DLD1 (cell line): Measurements from ENCODE around the gene CD276.

Source experiments
- in situ Hi-C: cut with HindIII; loops from 2 replicates; pipeline ENCODE4 v1.10.0; 2017; ENCODE audit warnings: low sequenced_read_pairs

The CD276 gene

GRCh38 chr15:73740152-73741048, 56.2 kb downstream of the CD276 start:
- in situ Hi-C loops: no loop called here

DNA sequence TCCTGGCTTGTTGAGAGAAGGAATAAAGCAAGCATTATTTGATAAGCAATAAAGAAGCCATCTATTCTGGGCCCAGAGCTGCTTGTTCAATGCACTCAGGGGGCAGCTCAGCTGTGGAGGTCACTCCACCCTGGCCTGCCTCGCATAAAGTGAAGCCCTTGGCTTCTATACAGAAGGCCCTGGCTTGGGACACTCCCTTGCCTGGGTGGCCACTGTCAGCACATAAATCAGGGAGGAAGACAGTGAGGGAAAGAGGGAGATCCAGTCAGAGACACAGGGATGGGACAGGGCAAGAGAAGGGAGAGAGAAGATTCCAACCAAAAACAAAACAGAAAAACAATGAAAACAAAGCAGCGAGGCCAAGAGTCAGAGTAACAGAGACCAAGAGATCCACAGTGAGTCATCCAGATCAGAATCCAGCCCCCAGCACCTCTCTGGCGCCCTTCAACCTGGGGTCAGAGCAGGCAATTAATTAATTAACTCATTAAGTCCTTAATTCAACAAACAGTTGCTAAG, 57.2 kb downstream of the CD276 start:
- in situ Hi-C loops: no loop called here

DNA sequence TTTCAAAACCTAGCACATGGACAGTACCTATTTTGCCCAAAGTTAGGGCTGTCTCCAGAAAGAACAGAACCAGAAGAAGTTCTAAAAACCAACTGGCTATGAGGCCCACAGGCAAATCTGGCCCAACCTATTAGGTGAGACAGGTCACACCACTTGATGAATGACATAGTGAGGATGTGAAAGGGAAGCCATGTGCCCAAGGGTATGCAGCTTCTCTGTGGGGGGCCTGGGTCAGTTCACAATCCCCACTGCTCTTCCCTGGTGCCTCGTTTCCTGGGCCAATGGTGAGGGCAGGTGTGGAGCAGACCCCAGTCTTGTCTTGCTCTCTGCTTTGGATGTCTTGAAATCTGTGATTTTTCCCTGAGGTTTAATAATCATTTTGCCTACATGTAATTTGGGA, 60.1 kb downstream of the CD276 start:
- in situ Hi-C loops: no loop called here

DNA sequence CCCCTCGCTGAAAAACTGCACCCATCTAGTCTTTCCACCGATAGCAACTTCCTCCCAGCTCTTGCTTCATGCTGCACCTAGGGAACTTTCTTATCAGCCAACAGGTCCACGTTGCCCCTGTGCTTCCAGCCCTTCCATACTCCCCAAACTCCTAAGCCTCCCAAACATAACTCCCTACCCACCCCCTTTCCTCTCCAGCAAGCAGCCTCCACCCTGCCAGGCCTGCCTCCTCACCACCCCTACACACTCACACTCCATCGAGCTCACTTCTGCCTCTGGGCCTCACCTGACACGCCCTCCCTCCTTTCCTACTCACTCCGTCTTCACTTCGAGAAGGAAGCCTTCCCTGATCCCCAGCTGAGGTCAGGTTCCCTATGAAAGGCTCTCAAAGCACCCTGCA, 60.9 kb downstream of the CD276 start:
- in situ Hi-C loops: no loop called here

GRCh38 chr15:73746261-73746660, 62.1 kb downstream of the CD276 start:
- in situ Hi-C loops: no loop called here

- in situ Hi-C loops: no loop called here
These were observed 62.7 kb downstream of the CD276 start for GRCh38 chr15:73746883-73747282.

- in situ Hi-C loops: no loop called here
These were observed 63.8 kb downstream of the CD276 start for GRCh38 chr15:73747847-73748590.

DNA sequence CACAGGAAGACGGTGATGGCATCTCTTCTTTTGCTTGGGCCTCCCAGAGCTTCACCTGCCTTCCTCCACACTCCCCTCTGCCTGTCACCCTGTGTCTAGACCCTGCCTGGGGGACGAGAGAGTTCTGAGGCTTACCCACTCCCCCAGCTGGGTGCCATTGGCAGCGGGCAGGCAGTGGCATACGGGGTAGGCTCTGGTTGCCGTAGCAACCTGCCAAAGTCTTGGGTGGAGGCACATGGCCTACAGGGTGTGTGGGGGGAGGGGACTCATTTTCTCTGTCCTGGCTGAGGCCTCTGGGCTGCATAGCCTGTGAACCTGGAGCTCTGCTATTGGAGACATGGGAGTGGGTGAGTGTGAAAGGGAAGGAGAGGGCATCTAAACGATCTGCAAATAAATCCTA, 64.5 kb downstream of the CD276 start:
- in situ Hi-C loops: no loop called here

GRCh38 chr15:73749533-73749932, 65.3 kb downstream of the CD276 start:
- in situ Hi-C loops: no loop called here

DNA sequence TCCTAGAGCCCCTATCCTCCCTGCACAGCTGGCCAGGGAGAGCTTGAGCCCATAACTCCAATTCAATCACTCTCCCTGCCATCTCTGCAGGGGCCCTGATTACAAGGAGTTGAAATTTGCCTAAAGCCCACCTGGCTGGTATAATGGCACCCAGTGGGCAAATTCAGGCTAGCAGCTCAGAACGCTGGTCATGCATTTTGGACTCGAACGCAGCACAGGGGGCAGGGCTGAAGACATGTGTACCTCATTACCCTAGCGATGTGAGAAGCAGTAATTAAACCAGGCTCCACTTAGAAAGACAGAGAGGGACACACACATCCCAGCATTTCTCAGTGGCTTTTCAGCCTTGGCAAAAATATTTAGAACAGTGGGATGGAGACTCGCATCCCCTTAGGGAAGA, 65.8 kb downstream of the CD276 start:
- in situ Hi-C loops: no loop called here

DNA sequence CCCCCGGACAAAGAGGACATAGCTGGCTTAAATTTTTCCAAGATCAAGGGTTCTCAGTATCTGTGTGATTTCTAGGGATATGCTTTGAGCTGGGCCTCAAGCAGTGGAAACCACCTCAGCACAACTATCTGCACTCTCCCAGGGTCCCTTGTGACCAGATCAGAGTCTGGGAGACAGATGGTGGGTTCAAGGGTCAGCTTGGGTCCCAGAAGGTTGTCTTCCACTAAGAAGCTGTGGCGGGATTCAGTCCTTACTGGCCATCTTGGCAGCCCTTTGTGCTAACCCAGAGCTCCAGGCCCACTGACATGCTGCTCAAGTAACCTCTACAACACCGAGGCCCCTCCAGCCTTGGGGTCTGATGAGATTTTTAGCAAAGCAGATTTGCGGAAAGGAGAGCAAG, 66.3 kb downstream of the CD276 start:
- in situ Hi-C loops: no loop called here

GRCh38 chr15:73750951-73751350, 66.8 kb downstream of the CD276 start:
- in situ Hi-C loops: no loop called here

- in situ Hi-C loops: no loop called here
These were observed 67.3 kb downstream of the CD276 start for GRCh38 chr15:73751511-73751898.

- in situ Hi-C loops: no loop called here
These were observed 68.0 kb downstream of the CD276 start for GRCh38 chr15:73751899-73752805.

DNA sequence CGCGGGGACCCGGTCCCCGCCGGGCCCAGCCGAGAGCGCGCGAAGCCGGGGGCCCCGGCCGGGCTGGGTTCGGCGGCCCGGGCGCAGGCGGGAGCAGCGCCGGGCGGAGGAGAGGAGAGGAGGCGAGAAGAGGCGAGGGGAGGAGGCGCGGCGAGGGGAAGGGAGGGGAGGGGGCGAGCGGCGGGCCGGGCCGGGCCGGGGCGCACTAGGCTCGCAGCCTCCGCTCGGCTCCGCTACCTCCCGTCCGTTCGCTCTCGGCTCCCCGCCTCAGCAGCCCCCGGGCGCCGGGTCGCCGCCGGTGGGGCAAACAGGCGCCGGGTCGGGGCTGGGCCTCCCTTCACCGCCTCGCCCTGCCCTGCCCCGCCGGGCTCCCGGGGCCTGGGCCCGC, 68.6 kb downstream of the CD276 start:
- in situ Hi-C loops: no loop called here

DNA sequence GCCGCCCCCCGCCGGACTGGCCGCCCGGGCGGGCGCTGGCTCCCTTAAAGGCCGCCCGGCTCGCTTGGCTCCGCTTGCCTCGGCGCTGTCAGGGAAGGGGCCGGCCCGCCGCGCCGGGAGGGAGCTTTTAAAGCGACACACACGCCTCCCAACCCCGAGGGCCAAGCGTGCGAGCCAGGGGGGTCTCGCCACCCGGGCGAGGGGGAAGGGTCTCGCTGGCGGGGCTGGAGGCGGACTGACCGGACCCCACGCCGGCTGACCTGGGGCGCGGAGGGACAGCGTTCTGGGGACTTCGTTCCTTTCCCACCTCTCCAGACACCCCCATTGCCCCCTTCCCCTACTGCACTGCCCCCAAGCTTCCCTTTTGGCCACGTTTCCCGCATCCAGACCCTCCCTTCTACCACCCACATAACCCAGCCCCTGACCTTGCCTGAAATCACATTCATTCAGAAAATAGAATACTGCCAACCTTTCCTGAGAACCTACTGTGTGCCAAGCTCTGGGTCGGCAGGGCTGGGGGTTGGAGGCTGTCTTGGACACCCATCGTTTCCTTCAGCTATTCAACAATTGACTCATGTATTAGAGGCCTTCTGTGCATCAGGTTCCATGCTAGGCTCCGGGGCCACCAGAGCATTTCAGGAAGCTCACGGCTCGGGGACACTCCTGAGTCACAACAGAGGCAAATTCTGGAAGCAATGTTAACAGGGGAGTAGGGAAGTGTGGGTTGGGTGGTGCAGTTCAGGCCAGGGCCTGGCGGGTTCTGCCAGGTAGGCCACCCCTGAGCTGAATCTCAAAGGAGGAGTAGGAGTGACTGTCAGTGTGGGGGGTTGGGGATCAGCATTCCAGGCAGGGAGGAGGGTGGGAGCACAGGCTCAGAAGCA, 69.3 kb downstream of the CD276 start, which contains the start of gene INSYN1:
TSS of gene INSYN1 (minus strand) at position 102 of the 881 bp plus-strand sequence. CDS start 2,221 bp downstream, outside the sequence.
- in situ Hi-C loops: no loop called here

DNA sequence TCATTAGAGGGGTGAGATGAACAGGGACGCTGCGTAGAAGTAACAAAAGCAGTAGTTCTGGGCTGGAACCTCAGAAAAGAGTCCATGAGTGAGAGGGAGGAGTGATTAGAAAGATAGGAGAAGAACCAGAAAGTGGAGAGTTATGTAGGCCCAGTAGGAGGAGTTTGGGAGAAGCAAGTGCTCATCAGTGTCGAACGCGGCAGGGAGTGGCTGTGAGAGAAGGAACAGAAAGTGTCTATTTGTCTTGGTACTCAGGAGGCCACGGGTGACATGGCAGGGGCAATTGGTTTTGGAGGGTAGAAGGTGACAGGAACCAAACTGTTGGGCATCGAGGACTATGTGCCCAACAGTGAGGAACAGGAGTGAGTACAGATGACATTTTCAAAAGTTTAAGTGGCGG, 70.3 kb downstream of the CD276 start:
- in situ Hi-C loops: no loop called here

DNA sequence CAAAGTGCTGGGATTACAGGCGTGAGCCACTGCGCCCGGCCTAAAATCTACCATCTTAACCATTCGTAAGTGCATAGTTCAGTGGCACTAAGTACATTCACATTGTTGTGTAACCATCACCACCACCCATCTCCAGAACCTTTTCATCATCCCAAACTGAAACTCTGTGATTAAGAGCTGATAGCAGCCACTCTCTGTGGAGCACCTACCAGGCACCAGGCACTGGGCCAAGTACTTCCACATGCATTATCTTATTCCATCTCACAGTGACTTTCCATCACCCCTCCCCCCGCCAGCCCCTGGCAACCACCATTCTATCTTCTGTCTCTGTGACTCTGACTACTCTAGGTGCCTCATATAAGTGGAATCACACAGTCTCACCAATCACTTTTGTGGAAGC, 71.3 kb downstream of the CD276 start:
- in situ Hi-C loops: no loop called here

DNA sequence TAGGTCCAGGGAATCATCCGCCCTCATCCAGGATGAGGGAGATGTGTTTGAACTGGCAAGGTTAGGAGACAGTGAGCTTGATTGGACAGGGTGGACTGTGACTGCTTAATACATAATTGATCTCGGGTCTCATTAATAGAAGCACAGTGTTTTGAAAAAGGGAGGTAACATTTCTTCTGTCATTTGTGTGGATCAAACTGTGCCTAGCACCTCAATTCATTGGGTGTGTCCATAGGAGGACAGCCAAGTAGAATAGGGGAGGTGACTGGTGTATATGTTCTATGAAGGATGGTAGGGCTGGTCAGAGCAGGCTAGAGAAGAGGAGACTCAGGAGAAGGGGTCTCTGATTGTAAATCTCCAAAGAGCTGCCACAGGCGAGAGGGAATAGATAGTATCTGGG, 71.8 kb downstream of the CD276 start:
- in situ Hi-C loops: no loop called here

- in situ Hi-C loops: no loop called here
These were observed 72.2 kb downstream of the CD276 start for GRCh38 chr15:73756390-73756789.
